Measurements from ENCODE around the gene CCDC7.

GRCh38 chr10:32854435-32854834 lies 408.5 kb downstream of the CCDC7 start:
- no peak for TF ChIP-seq EZH2 (IDR thresholded peaks at IDR 0.05; ENCODE audit: insufficient read depth, poor library complexity, severe bottlenecking)
- no peak for TF ChIP-seq EZH2phosphoT487 (IDR thresholded peaks at IDR 0.05; ENCODE audit: insufficient read depth, low read depth)

Data from GM23248 (cell line).